OCI-M2 (cell line): ENCODE measurements around the gene PARD3.

Source experiments
- DNase-seq: peaks from one replicate; lab custom pipeline; 2025; ENCODE audit not compliant: unreplicated experiment; lab: John Stamatoyannopoulos, UW

Gene PARD3

DNA sequence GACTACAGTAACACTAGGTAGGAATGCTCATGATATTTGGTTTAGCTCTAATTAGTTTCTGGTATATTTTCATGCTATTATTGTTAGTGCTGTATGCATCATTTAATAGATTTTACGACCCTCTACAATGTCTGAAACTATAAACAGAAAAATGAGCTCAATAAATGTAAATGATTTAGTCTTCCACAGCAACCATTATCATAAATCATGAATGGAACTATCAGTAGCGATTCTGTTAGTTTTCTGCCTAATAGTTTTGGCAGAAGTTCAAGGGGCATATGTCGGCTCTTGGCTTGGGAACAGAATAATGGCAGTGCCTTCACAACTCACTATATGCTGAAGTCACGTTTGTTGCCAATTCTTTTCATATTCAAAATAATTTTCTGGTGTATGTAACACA, 494.8 kb downstream of the PARD3 start:
- DNase-seq: no peak

GRCh38 chr10:34319197-34319846, 495.8 kb downstream of the PARD3 start:
- no peak for DNase-seq

- DNase-seq: no peak
Observed at GRCh38 chr10:34316154-34316553, 498.9 kb downstream of the PARD3 start.

- DNase-seq: no peak
Observed at GRCh38 chr10:34314457-34314856, 500.6 kb downstream of the PARD3 start.

- DNase-seq: no peak
Observed at GRCh38 chr10:34313888-34314287, 501.2 kb downstream of the PARD3 start.

DNA sequence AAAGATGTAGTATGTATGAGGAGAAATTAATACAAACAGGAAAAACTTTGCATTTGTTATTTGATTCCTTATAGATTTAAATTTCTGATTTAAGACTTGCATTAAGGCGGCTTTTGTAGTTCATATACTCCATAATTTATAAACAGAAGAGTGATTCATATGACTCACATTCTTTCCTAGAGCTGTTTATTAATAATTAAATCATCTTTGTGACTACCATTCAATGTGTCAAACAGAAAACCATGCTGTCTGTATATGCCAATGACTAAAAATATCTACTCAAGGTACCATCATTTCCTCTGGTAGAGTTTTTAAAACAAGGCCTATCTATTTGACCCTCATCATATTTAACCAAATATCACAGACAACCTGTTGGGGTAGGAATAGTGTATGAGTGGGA, 501.7 kb downstream of the PARD3 start:
- DNase-seq: no peak

GRCh38 chr10:34311679-34312078, 503.4 kb downstream of the PARD3 start:
- no peak for DNase-seq

GRCh38 chr10:34310234-34310633, 504.9 kb downstream of the PARD3 start:
- DNase-seq: no peak

GRCh38 chr10:34305189-34305588, 509.9 kb downstream of the PARD3 start:
- DNase-seq: no peak

- DNase-seq: no peak
Observed at GRCh38 chr10:34303022-34303421, 512.1 kb downstream of the PARD3 start.

DNA sequence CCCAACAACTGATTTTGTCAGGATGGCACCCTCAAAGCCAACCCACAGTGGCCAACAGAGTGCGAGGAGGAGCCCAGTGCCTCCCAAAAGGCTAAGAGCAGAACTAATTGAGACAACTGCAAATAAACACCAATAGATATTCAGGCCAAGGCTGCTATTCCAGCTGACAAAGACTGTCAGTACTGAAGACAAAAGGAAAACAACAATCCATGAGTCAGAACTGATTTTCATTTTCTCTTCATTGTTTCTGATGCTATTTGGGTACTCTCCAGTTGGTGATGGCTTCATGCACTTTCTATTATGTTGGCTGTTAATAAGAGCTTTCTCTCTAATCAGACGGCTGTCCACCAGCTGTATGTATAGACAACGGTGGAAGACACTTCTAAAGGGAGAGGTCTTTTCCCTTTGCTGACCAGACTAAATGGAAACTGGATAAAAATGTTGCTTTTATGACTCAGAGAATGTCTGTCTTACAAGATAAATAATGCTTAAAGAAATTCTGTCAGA, 515.9 kb downstream of the PARD3 start:
- DNase-seq: peak; percentile 7

GRCh38 chr10:34298346-34298818, 516.7 kb downstream of the PARD3 start:
- DNase-seq: no peak

GRCh38 chr10:34297541-34298345, 517.4 kb downstream of the PARD3 start:
- DNase-seq: no peak

DNA sequence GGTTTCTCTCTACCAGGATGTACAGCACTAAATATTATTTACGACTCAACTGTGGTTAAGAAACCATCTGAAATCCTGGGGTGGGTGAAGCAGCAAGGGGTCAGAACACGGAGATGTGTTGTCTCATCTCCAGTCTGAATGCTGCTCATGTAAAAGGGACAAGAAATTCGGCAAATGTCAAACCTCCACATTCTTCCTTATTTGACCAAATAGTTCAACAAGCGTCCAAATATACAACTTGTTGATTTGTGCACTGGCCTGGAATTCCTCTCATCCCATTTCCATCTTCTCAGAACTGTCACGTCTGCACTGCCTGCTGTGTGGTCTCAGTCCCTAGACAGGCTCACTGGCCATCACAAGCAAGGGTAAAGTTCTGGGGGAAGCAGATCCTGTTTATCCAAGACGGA, 520.0 kb downstream of the PARD3 start:
- DNase-seq: no peak

- no peak for DNase-seq
Observed at GRCh38 chr10:34294137-34294536, 521.0 kb downstream of the PARD3 start.

DNA sequence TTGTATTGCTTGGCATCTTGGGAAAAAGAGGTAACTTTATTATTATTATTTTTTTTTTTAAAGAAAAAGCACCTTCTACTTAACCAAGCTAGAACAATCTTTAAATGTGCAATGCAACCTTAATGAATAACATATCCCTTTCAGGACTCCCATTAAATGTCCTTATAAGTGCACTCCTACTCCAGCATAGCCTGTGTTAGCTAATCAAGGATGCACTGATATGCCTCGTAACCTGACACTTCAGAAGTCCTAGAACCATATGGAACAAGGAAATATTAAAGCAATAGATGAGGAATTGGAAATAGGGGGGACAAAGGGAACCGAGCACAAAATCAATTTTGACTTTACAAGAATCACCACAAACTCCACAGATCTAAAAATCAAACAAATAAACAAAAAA, 522.4 kb downstream of the PARD3 start:
- DNase-seq: no peak

- DNase-seq: no peak
Observed at GRCh38 chr10:34292194-34292565, 522.9 kb downstream of the PARD3 start.

- no peak for DNase-seq
Observed at GRCh38 chr10:34291466-34292193, 523.5 kb downstream of the PARD3 start.

GRCh38 chr10:34290412-34291081, 524.5 kb downstream of the PARD3 start:
- DNase-seq: no peak

- DNase-seq: no peak
Observed at GRCh38 chr10:34288634-34289033, 526.5 kb downstream of the PARD3 start.

DNA sequence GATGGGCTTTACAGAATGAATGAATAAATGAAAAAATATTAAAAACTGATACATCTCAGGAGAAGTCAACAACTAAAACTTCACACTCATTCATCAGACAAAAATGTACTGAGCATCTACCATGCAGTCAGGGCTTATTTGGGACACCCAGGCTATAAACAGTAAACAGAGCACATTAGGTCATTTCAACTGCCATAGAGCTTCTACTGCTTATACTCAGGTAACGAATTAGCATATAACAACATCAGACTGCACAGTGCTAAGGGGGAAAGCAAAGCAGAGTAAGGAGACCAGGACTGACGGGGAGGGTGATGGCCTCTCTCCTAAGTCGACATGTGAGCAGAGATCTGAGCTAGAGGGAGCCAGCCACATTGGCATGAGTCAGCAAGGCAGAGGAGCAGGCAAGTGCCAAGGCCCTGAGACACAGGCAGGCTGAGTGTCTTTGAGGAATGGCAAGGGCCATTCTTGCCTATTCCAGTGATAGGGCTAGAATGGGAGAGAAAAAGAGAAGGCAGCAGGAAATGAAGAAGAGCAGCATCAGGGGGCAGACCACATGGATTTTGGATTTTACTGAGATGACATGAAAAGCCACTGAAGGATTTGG, 528.9 kb downstream of the PARD3 start:
- DNase-seq: no peak
